Neuron (in vitro differentiated cells): ENCODE results near the gene TBC1D24.

Source experiments
- H2AFZ ChIP-seq: one replicate; pipeline ENCODE4 v1.6.1; 2013; ENCODE audit warnings: low read depth, mild to moderate bottlenecking, inconsistent platforms, low read length, moderate library complexity
- H3K27me3 ChIP-seq: one replicate; pipeline ENCODE4 v1.6.1; 2013; ENCODE audit warnings: low read length; ENCODE audit not compliant: insufficient read depth
- H3K36me3 ChIP-seq: one replicate; pipeline ENCODE4 v1.6.1; 2013; ENCODE audit warnings: low read length; ENCODE audit not compliant: insufficient read depth
- H3K4me1 ChIP-seq: one replicate; pipeline ENCODE4 v1.6.1; 2013; ENCODE audit warnings: low read length; ENCODE audit not compliant: insufficient read depth
- H3K4me3 ChIP-seq: 2 replicates; pipeline ENCODE4 v1.5.1; 2013; ENCODE audit warnings: mild to moderate bottlenecking, low read length, moderate library complexity
- H3K9me3 ChIP-seq: one replicate; pipeline ENCODE4 v1.6.1; 2013; ENCODE audit warnings: low read length

TBC1D24 gene

DNA sequence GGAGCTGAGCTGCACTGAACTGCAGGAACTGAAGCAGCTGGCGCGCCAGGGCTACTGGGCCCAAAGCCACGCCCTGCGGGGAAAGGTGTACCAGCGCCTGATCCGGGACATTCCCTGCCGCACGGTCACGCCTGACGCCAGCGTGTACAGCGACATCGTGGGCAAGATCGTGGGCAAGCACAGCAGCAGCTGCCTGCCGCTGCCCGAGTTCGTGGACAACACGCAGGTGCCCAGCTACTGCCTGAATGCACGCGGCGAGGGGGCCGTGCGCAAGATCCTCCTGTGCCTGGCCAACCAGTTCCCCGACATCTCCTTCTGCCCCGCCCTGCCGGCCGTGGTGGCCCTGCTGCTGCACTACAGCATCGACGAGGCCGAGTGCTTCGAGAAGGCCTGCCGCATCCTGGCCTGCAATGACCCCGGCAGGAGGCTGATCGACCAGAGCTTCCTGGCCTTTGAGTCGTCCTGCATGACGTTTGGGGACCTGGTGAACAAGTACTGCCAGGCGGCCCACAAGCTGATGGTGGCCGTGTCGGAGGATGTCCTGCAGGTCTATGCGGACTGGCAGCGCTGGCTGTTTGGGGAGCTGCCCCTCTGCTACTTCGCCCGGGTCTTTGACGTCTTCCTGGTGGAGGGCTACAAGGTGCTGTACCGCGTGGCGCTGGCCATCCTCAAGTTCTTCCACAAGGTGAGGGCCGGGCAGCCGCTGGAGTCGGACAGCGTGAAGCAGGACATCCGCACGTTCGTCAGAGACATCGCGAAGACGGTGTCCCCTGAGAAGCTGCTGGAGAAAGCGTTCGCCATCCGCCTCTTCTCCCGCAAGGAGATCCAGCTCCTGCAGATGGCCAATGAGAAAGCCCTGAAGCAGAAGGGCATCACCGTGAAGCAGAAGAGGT, 21.5 kb downstream of the TBC1D24 start:
- peaks cover 22% of the 10 kb centered on the region for H3K36me3 ChIP-seq
- H2AFZ ChIP-seq: no peak overlapping the region
- H3K9me3 ChIP-seq: no peaks in the 10 kb centered on the region
- no peaks in the 10 kb centered on the region for H3K27me3 ChIP-seq
- H3K4me3 ChIP-seq: no peak overlapping the region
- H3K4me1 ChIP-seq: peaks cover 5% of the 10 kb centered on the region

DNA sequence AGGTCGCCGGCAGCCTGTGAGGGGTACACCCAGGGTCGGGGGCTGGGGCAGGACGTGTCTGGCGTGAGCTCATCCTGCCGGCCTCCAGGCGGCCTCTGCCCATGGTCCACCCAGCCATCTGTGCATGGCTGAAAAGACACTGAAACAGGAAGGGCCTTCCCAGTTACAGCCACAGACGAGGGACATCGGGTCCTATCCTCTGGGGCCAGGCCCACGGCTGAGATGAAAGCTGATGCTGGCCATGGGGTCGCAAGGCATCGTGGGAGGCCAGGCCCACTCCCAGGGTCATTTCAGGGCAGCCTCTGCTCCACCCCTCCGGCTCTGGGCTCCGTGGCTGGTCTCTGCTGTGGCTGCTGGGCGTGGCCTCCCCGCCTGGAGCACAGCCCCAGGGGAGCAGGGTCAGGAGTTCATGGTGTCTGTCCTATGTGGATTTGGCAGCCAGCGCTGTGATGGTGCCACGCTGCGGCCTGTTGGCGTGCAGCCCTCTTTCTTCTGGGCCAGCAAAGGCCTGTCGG, 22.2 kb downstream of the TBC1D24 start:
- Histone ChIP-seq H3K27me3 (no peaks in the 10 kb centered on the region), H3K9me3 (no peaks in the 10 kb centered on the region), H3K4me3 (no peak overlapping the region), H3K4me1 (peaks cover 12% of the 10 kb centered on the region), H3K36me3 (peaks cover 22% of the 10 kb centered on the region), H2AFZ (no peak overlapping the region)

DNA sequence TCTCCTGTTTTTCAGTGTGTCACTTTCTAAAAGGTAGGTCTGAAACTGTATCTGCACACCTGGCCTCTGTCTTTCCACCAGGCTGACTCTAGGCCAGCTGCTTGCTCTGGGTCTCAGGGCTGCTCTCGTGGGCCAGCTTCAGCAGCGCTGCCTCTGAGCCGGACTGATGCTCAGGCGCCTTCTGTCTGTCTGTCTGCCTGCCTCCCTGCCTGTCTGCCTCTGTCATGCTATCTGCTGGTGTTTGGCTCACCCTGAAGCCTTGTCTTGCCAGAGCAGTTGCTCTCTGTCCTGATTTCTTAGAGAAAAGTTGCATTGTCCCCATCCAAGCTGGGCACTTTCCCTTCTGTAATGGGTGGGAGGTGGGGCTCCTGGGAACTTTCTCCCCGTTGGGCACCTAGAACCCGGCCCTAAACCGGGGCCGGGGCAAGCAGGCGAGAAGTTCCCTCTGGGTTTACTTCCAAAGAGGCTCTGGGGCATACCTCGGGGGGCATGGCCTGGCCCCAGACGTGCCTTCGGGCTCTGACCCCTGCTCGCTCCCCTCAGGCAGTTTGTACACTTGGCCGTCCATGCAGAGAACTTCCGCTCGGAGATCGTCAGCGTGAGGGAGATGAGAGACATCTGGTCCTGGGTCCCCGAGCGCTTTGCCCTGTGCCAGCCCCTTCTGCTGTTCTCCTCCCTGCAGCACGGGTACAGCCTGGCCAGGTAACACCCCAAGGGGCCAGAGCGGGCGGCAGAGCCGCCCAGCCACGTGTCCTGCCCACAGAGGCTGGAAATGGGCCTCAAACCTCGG, 23.0 kb downstream of the TBC1D24 start:
- no peak overlapping the region for H2AFZ ChIP-seq

DNA sequence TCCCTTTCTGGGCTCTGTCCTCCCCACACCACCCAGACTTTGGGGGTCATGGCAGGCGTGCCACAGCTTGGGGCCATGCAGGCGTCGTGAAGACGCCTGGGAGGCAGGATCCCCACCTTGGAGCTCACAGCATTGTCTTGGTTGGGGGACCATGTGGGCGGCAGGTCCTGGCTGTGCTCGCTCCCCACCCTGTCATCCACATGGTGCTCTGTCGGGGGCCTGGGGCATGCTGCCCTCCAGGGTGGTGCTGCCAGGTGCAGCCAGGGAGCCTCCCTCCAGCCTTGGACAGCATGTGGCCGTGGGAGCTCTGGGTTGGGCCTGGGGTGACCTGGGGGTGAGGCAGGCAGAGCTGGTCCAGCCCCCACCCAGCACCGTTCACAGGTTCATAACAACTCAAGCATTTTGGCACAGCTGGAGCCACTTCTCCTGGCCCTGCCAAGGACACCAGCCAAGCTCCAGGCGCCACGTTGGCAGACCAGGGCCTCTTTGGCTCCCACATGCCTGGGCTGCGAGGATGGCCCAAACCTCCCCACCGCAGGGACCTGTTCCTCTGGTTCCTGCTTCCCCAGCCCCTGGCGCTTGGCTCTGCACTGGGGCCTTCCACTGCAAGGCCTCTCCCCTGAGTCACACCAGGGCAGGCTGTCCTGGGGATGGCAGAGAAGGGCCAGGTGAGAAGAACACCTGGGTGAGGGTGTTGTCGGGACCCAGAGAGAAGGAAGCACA, 23.8 kb downstream of the TBC1D24 start:
- Histone ChIP-seq H3K4me3 (no peak overlapping the region), H3K36me3 (peaks cover 22% of the 10 kb centered on the region), H3K4me1 (peaks cover 13% of the 10 kb centered on the region), H3K27me3 (no peaks in the 10 kb centered on the region), H2AFZ (no peak overlapping the region), H3K9me3 (no peaks in the 10 kb centered on the region)

More for the DNA sequence above, 23.0 kb downstream of the TBC1D24 start:
- H3K36me3 ChIP-seq: peaks cover 22% of the 10 kb centered on the region
- H3K9me3 ChIP-seq: no peaks in the 10 kb centered on the region
- H3K4me1 ChIP-seq: peaks cover 13% of the 10 kb centered on the region
- no peak overlapping the region for H3K4me3 ChIP-seq
- H3K27me3 ChIP-seq: no peaks in the 10 kb centered on the region

DNA sequence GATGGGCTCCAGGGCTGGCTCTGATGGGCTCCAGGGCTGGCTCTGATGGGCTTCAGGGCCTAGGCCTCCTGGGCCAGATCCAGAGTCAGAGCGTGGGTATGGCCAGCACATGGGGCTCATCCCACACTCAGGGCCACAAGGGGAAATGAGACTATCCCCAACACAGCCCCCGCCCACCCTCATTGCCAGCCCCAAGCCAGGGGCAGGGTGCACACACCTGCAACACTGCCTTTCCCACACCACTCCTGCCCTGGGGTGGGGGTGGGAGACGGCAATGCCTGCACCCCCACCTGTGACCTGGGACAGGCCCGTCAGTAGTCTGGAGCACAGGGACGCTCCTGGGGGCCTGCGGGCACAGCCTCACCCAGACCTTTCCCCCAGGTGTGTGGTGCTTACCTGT, 24.5 kb downstream of the TBC1D24 start:
- H3K36me3 ChIP-seq: peaks cover 22% of the 10 kb centered on the region
- H3K9me3 ChIP-seq: no peaks in the 10 kb centered on the region

DNA sequence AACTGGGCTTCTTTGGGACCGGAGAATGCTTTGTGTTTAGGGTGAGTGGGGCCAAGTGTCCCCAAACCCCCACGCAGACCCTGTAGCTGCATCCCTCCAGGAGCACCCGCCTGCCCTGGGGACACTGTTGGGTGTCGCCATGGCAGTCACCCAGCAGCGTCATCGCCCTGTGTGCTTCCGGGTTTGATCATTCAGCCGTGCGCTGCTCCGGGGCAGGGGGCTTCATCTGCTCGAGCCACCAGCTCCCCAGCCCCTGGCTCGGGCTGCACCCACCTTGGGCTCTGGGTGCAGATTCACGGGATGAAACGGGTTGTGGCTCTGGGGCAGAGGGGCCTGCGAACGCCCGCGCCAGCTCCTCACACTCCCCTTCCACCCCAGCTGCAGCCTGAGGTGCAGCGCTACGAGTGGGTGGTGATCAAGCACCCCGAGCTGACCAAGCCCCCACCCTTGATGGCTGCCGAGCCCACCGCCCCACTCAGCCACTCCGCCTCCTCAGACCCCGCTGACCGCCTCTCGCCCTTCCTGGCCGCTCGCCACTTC, 25.0 kb downstream of the TBC1D24 start:
- Histone ChIP-seq H3K36me3 (peaks cover 22% of the 10 kb centered on the region), H3K4me1 (peaks cover 13% of the 10 kb centered on the region), H3K4me3 (no peak overlapping the region), H2AFZ (no peak overlapping the region), H3K9me3 (no peaks in the 10 kb centered on the region), H3K27me3 (no peaks in the 10 kb centered on the region)

More for the DNA sequence above, 24.5 kb downstream of the TBC1D24 start:
- no peak overlapping the region for H2AFZ ChIP-seq
- H3K27me3 ChIP-seq: no peaks in the 10 kb centered on the region
- peaks cover 13% of the 10 kb centered on the region for H3K4me1 ChIP-seq
- H3K4me3 ChIP-seq: no peak overlapping the region

DNA sequence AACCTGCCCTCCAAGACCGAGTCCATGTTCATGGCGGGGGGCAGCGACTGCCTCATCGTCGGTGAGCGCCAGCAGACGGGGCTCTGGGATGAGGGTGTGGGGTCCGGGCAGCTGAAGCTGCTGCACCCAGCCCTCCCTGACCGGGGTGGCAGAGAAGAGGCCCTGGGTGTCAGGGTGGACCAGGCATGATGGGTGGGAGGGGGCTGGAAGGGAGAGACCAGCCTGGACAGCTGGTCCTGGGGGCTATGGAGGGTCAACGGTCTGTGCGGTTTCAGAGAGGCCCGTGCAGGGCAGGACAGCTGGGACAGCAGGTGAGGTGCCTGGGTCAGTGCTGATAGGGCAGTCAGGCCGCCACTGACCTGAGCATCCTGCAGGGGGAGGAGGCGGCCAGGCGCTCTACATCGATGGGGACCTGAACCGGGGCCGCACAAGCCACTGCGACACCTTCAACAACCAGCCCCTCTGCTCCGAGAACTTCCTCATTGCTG, 25.5 kb downstream of the TBC1D24 start:
- H3K9me3 ChIP-seq: no peaks in the 10 kb centered on the region
- no peaks in the 10 kb centered on the region for H3K27me3 ChIP-seq
- H3K4me3 ChIP-seq: no peak overlapping the region
- H3K4me1 ChIP-seq: peaks cover 13% of the 10 kb centered on the region
- H2AFZ ChIP-seq: no peak overlapping the region
- peaks cover 22% of the 10 kb centered on the region for H3K36me3 ChIP-seq

DNA sequence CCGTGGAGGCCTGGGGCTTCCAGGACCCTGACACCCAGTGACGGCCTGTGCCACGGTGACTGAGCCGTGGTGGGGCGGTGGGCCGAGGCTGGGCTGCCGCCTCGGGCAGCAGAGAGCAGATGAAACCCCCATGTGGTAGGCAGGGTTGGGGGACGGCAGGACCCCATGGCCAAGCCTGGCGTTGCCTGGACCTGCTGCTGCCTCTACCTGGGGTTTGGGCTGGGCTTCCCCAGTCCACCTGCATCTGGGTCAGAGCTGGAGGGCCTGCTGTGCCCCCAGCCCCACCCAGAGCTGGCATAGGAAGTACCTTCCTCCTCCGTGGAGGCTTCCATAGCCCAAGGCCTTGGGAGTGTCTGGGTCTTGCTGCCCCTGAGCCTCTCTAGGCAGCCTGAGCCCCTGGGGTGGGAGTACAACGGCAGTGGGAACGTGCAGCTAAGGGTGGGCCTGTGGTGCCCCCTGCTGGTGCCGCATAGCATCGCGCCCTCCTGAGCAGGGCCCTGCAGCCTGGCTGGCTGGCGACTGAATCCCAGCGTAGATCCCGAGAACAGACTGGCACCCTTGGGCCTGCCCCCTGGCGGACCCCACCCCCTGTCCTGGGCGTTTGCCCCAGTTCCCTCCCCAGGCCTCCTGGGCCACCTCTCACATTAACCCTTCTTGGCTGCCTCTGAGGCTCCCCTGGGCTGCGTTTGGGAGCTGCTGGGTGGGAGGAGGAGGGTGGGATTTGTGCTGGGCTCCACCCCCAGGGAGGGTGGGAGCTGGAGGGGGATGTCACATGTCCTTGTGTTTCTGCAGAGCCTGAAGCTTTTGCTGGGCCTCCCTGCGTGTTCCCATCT, 26.2 kb downstream of the TBC1D24 start:
- Histone ChIP-seq H3K4me1 (peaks cover 13% of the 10 kb centered on the region), H3K4me3 (peak overlapping the region; percentile 28), H3K27me3 (no peaks in the 10 kb centered on the region), H3K9me3 (no peaks in the 10 kb centered on the region), H2AFZ (peak overlapping the region; percentile 15), H3K36me3 (peaks cover 19% of the 10 kb centered on the region)

DNA sequence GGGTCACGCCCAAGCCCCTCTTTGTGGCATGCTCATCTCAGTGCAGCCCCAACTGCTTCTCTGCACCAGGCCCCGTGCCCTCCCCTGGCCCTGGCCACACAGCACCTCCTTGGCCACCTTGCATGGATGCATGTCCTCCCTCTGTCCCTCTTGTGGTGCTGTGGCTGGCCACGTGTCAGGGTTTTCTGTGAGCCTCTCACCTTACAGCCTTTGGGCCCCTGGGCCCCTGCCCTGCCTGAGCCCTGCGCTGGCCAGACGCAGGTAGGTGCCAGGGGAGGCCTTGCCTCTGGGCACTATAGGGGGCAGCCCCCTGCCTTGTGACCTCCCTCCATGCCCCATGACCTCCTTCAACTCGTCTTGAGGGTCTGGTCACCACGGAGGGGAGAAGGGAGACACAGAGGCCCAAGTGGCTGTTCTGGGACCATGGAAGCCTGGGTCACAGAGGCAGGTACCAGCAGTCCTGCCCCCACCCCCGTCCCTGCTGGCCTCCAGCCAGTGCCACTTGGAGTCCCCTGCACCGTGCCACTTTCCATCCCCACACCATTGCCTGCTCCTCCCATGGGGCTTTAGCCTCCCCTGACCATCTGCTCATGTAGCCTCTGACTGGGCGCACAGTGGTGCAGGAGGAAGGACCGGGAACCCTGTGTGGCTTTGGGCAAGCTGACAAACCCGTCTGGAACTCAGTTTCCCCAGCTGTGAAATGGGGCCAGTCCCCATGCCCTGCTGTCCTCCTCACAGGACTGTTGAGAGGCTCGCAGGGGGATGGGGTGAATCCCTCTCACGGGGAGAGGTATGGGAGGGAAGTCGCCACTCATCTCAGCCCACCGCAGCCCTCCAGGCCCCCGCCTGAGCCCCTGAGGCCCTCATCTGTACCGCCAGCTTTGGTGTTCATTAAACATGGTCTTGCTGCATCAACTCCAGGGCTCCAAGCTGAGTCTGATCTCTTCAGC, 27.3 kb downstream of the TBC1D24 start:
- peak overlapping the region; percentile 15 for H2AFZ ChIP-seq
- peaks cover 8% of the 10 kb centered on the region for H3K36me3 ChIP-seq
- no peaks in the 10 kb centered on the region for H3K27me3 ChIP-seq
- peaks cover 13% of the 10 kb centered on the region for H3K4me1 ChIP-seq
- H3K9me3 ChIP-seq: no peaks in the 10 kb centered on the region
- no peak overlapping the region for H3K4me3 ChIP-seq

DNA sequence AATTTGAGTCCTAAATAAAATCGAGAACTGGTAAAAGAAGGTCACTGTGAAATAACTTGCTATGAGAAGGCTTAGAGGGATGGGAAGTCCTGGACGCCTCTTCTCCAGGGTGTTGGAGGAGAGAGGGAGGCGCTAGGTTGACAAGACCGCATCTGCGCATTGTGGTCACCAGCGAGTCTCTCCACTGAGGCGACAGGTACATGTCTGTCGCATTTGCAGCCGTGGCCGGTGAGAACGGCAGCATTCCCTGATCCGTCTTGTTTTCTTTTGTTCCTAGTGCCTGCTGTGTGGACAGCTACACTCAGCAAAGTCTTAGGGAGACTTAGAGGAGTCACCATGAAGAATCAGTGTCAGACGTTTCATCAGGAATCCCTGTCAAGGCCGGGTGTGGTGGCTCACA, 30.8 kb downstream of the TBC1D24 start:
- no peaks in the 10 kb centered on the region for H3K27me3 ChIP-seq
- no peak overlapping the region for H2AFZ ChIP-seq
- H3K9me3 ChIP-seq: no peaks in the 10 kb centered on the region
- no peak overlapping the region for H3K4me3 ChIP-seq
- H3K36me3 ChIP-seq: no peaks in the 10 kb centered on the region
- peaks cover 18% of the 10 kb centered on the region for H3K4me1 ChIP-seq

DNA sequence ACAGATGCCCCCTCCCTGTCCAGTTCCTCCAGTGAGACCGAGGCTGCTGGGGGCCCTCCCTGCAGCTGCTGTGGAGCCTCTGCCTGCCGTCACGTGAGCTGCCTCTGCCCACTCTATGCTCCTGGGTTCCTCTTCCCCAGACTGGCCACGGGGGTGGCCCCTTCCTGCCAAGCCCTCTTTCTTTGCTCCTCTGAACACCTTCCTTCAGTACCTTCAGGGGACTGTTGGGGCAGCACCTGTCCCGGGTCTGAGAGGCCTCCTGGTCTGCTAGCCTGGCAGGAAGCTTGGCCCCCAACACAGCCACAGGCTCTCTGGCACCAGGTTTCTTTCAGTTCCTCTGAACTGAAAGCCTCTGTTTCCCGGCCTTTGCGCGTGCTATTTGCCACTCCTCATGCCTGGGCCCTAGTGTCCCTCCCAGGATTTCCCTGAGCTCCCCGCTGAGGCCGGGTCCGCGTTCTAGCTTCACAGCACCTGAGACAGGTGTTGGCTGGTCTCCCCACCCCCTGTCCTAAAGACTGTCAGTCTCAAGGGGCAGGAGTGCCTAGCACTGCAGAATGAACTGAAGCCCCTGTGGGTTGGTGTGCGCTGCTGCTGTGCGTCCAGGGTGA, 32.2 kb downstream of the TBC1D24 start:
- Histone ChIP-seq H3K27me3 (no peaks in the 10 kb centered on the region), H3K4me3 (no peak overlapping the region), H3K9me3 (no peaks in the 10 kb centered on the region), H2AFZ (no peak overlapping the region), H3K4me1 (peaks cover 6% of the 10 kb centered on the region), H3K36me3 (no peaks in the 10 kb centered on the region)
